GM12872 (cell line): ENCODE results near the gene MRPL53.

Source experiments
- CTCF ChIP-seq: IDR thresholded peaks from 3 replicates; pipeline ENCODE4 v1.5.1; 2011; ENCODE audit warnings: low read depth, mild to moderate bottlenecking, low read length, moderate library complexity; ENCODE audit not compliant: insufficient read depth

The MRPL53 gene

GRCh38 chr2:74454654-74455511 lies 17.6 kb downstream of the MRPL53 start, which contains the start of gene INO80B:
Gene INO80B (plus strand): TSS chr2:74455087. CDS start chr2:74455117, 30 bp downstream.
- TF ChIP-seq CTCF, result no peak

GRCh38 chr2:74450570-74451190 lies 21.8 kb downstream of the MRPL53 start:
- no peak for TF ChIP-seq CTCF

DNA sequence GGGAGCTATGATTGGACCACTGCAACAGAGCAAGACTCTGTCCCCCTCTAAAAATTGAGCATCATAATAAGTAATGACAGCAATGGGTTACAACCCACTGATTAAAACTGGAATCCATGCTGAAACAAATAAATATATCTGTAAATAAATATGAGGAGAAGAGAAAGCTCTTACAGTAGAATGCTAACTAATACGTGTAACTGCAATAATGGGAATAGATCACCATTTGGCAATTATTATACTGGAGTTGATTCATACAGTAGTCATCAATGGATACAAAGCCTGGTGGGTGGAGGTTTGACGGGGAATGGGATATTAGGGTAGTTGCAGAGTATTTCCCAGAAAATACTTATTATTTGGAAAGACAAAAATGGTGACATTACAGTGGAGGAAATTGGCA lies 23.7 kb downstream of the MRPL53 start:
- no peak for TF ChIP-seq CTCF

- no peak for TF ChIP-seq CTCF
These were observed 25.1 kb downstream of the MRPL53 start for GRCh38 chr2:74447230-74447999.

GRCh38 chr2:74444498-74445318 lies 27.8 kb downstream of the MRPL53 start:
- no peak for TF ChIP-seq CTCF

GRCh38 chr2:74441690-74442482 lies 30.6 kb downstream of the MRPL53 start, which contains the start of gene RTKN:
Gene RTKN (minus strand): TSS chr2:74441937. CDS start chr2:74441816, 121 bp downstream.
- no peak for TF ChIP-seq CTCF
